Placental epithelial cell (primary cell): ENCODE measurements around the gene MIF4GD. TPM values are rescaled to one million over a fixed set of nuclear protein-coding genes. Genes with fewer than 3 reads are reported as not detected.

Experiments used
- total RNA-seq: library from RNA; depleted of rRNA; stranded (reverse); fragments of >200 nt; gene quantifications from 2 replicates; pipeline ENCODE4 v1.2.3, GENCODE V29; 2012

The MIF4GD gene
- total RNA-seq, result 4.4 and 5.5 TPM in 2 replicates

GRCh38 chr17:75270966-75271232, at the start of gene MIF4GD:
Gene MIF4GD (minus strand): TSS chr17:75271231. CDS start chr17:75270195, 1,036 bp downstream.

GRCh38 chr17:75289115-75289831, 18.2 kb upstream of the MIF4GD start, which contains the start of gene SLC25A19:
Gene SLC25A19 (minus strand): TSS chr17:75289433. CDS start chr17:75286764, 2,669 bp downstream.

GRCh38 chr17:75261336-75262111, 9.5 kb downstream of the MIF4GD start, which contains the start of the genes GGA3 and MRPS7:
Gene GGA3 (minus strand): TSS chr17:75261606. CDS start chr17:75261587, 19 bp downstream.
Gene MRPS7 (plus strand): TSS chr17:75261879. CDS start chr17:75261901, 22 bp downstream.

Other genes with a start within 250 kb of the MIF4GD start
- gene ATP5PD, start 224.3 kb downstream of the MIF4GD start, total RNA-seq, result 228 and 229 TPM in 2 replicates
- 17.0 and 21.6 TPM in 2 replicates for gene KCTD2, start 224.0 kb downstream of the MIF4GD start, total RNA-seq
- 32.4 and 34.9 TPM in 2 replicates for gene SLC16A5, start 183.3 kb downstream of the MIF4GD start, total RNA-seq
- 2.6 and 3.5 TPM in 2 replicates for gene ARMC7, start 161.3 kb downstream of the MIF4GD start, total RNA-seq
- gene NT5C, start 139.5 kb downstream of the MIF4GD start, total RNA-seq, result 68.2 and 75.0 TPM in 2 replicates
- 53.4 and 162 TPM in 2 replicates for gene JPT1, start 116.7 kb downstream of the MIF4GD start, total RNA-seq
- 74.1 and 119 TPM in 2 replicates for gene SUMO2, start 88.3 kb downstream of the MIF4GD start, total RNA-seq
- gene NUP85, start 65.6 kb downstream of the MIF4GD start, total RNA-seq, result 27.8 and 32.2 TPM in 2 replicates
- 16.1 and 18.4 TPM in 2 replicates for gene GGA3, start 9.6 kb downstream of the MIF4GD start, total RNA-seq
- 49.5 and 85.0 TPM in 2 replicates for gene MRPS7, start 9.4 kb downstream of the MIF4GD start, total RNA-seq
- gene SLC25A19, start 18.2 kb upstream of the MIF4GD start, total RNA-seq, result 0.79 and 1.3 TPM in 2 replicates
- 39.7 and 63.3 TPM in 2 replicates for gene GRB2, start 134.4 kb upstream of the MIF4GD start, total RNA-seq
- 34.2 and 45.4 TPM in 2 replicates for gene TMEM94, start 185.4 kb upstream of the MIF4GD start, total RNA-seq
- gene CASKIN2, start 244.3 kb upstream of the MIF4GD start, total RNA-seq, result 7.1 and 9.3 TPM in 2 replicates
- 10.2 and 12.7 TPM in 2 replicates for gene TSEN54, start 245.3 kb upstream of the MIF4GD start, total RNA-seq